HepG2 (cell line): ENCODE results near the gene SCG2. TPM values are rescaled to one million over a fixed set of nuclear protein-coding genes. Genes with fewer than 3 reads are reported as not detected.

Experiments
- ATAC-seq: fragments of 200-7000 bp; cut with Tn5 transposase; 3 replicates; pipeline ENCODE4 v1.9.1; 2020; ENCODE audit warnings: mild to moderate bottlenecking, moderate library complexity
- BruUV-seq: library from RNA; stranded (reverse); fragments of 400-500 nt; replicated peaks from 2 replicates; lab custom pipeline; 2021; lab: Mats Ljungman, UMichigan
- CTCF ChIA-PET: fragments of 300-600 bp; formaldehyde crosslinking; extraction: SDS; loops from one replicate; lab custom pipeline; 2021; ENCODE audit warnings: low total read pairs, inconsistent platforms, low intra/inter-chr PET ratio; lab: Yijun Ruan, JAX
- POLR2A ChIA-PET: fragments of 350-600 bp; sonication (Branson Sonifier 250); formaldehyde crosslinking; loops from one replicate; lab custom pipeline; 2020; ENCODE audit warnings: antibody characterized with exemption, inconsistent platforms; lab: Yijun Ruan, JAX
- DNase-seq: peaks from one replicate; pipeline ENCODE4 v3.0.0-alpha.2; 2015; ENCODE audit warnings: low spot score
- FAIRE-seq: peaks from 3 replicates; lab custom pipeline; 2011; peaks lifted over from hg19 to GRCh38; lab: Jason Lieb, UNC
- H2AFZ ChIP-seq: one replicate; pipeline ENCODE4 v1.6.1; 2011; ENCODE audit warnings: low read length, inconsistent platforms
- H3K27ac ChIP-seq: fragments of 300-600 bp; 3 replicates; pipeline ENCODE4 v1.8.0; 2011; ENCODE audit warnings: mixed run types, mild to moderate bottlenecking, mixed read lengths, low read length, inconsistent platforms; ENCODE audit not compliant: insufficient read depth; ENCODE audit errors: extremely low read length
- H3K27me3 ChIP-seq, 2 experiments: fragments of 200-600 bp in 1 of 2; 2 replicates in 1 of 2; 3 replicates in 1 of 2; pipeline versions ENCODE4 v1.6.0 to v1.8.0; 2011; ENCODE audit warnings: low read length in 2 of 2, mild to moderate bottlenecking in 2 of 2, moderate library complexity in 2 of 2, inconsistent platforms in 1 of 2; ENCODE audit not compliant: insufficient read depth in 2 of 2, control insufficient read depth in 1 of 2
- H3K36me3 ChIP-seq, 2 experiments: fragments of 200-600 bp in 1 of 2; replicated peaks in 1 of 2; 2 replicates in 1 of 2; 3 replicates in 1 of 2; pipeline versions ENCODE4 v1.5.1 to v1.8.0; 2011; ENCODE audit warnings: low read length in 2 of 2, inconsistent platforms in 1 of 2; ENCODE audit not compliant: insufficient read depth in 2 of 2, control insufficient read depth in 1 of 2
- H3K4me1 ChIP-seq: 2 replicates; pipeline ENCODE4 v1.5.1; 2012; ENCODE audit warnings: low read length, inconsistent platforms; ENCODE audit not compliant: insufficient read depth
- H3K4me2 ChIP-seq: 2 replicates; pipeline ENCODE4 v1.6.0; 2011; ENCODE audit warnings: low read depth, low read length, inconsistent platforms
- H3K4me3 ChIP-seq, 3 experiments: fragments of 200-600 bp in 1 of 3; sonication (generic), shearing (Covaris generic) in 1 of 3; replicated peaks in 1 of 3; 2 replicates each; pipeline ENCODE4 v1.5.1; 2011 to 2016; ENCODE audit warnings: low read length in 3 of 3, inconsistent platforms in 2 of 3, low read depth in 2 of 3, mild to moderate bottlenecking in 2 of 3, control low read depth in 1 of 3, mixed read lengths in 1 of 3; ENCODE audit not compliant: insufficient read depth in 1 of 3
- H3K79me2 ChIP-seq: one replicate; pipeline ENCODE4 v1.6.1; 2011; ENCODE audit warnings: low read length, inconsistent platforms; ENCODE audit not compliant: insufficient read depth
- H3K9ac ChIP-seq: 2 replicates; pipeline ENCODE4 v1.6.0; 2011; ENCODE audit warnings: mild to moderate bottlenecking, low read depth, low read length, inconsistent platforms; ENCODE audit not compliant: insufficient read depth
- H3K9me3 ChIP-seq: 2 replicates; pipeline ENCODE4 v1.5.1; 2012; ENCODE audit warnings: mild to moderate bottlenecking, low read length
- H4K20me1 ChIP-seq: 2 replicates; pipeline ENCODE4 v1.6.0; 2011; ENCODE audit warnings: inconsistent platforms, mild to moderate bottlenecking, low read length, moderate library complexity; ENCODE audit not compliant: insufficient read depth
- CC2D1A ChIP-seq: sonication (generic); formaldehyde crosslinking; IDR thresholded peaks from 2 replicates; pipeline ENCODE4 v1.8.1; 2023; ENCODE audit warnings: mild to moderate bottlenecking, missing genetic modification reagents
- CERS6 ChIP-seq: sonication (generic); formaldehyde crosslinking; IDR thresholded peaks from 2 replicates; pipeline ENCODE4 v1.5.0; 2020; ENCODE audit warnings: missing genetic modification reagents
- HMG20B ChIP-seq: conservative IDR thresholded peaks from 2 replicates; pipeline ENCODE4 v1.6.1; 2016; ENCODE audit warnings: missing genetic modification reagents, missing compliant biosample characterization
- U2AF1 ChIP-seq: fragments of 200-400 bp; formaldehyde crosslinking; optimal IDR thresholded peaks from 2 replicates; pipeline ENCODE3; 2017; ENCODE audit warnings: mild to moderate bottlenecking, low read depth, low read length
- ZNF720 ChIP-seq: sonication (generic); formaldehyde crosslinking; IDR thresholded peaks from 2 replicates; pipeline ENCODE4 v1.4.0; 2020; ENCODE audit warnings: missing genetic modification reagents
- ZNF737 ChIP-seq: sonication (generic); formaldehyde crosslinking; IDR thresholded peaks from 2 replicates; pipeline ENCODE4 v1.5.0; 2020; ENCODE audit warnings: missing genetic modification reagents, mild to moderate bottlenecking, borderline replicate concordance
- WGBS: methylation state at CpG from one replicate; pipeline ENCODE4 v1.1.6; 2017; ENCODE audit warnings: low lambda C conversion rate; 5-methylcytosine and 5-hydroxymethylcytosine counted together
- in situ Hi-C: cut with HindIII; loops from 2 replicates; pipeline ENCODE4 v1.10.0; 2017; ENCODE audit warnings: low pct_unique_long_range_greater_than_20kb; ENCODE audit not compliant: extremely low pct_ligation_motif_present
- intact Hi-C: fragments of 100-400 bp; cut with micrococcal nuclease; formaldehyde crosslinking; loops from one replicate; pipeline ENCODE4 v1.10.0; 2022; ENCODE audit not compliant: unreplicated experiment
- polyA plus RNA-seq, 8 experiments: library from polyadenylated mRNA; depleted of rRNA in 3 of 8; stranded (reverse) in 7 of 8; unstranded in 1 of 8; fragments of >200 nt; fragmentation: Illumina TruSeq in 4 of 8; extraction: Trizol in 4 of 8; gene quantifications; 2 replicates each; pipeline versions ENCODE4 v1.2.1 to v1.2.3, GENCODE V29; 2011 to 2016; ENCODE audit warnings: low read depth in 4 of 8, missing spikeins in 1 of 8, mixed read lengths in 1 of 8; ENCODE audit not compliant: insufficient read depth in 1 of 8
- total RNA-seq, 5 experiments: library from RNA; depleted of rRNA; stranded (reverse); fragments of >200 nt; fragmentation: Illumina TruSeq; extraction: Trizol; gene quantifications; 2 replicates each; pipeline ENCODE4 v1.2.3, GENCODE V29; 2016; ENCODE audit warnings: low read depth in 1 of 5
- TF ChIP-seq, protein P1 (sequence below): sonication (generic); formaldehyde crosslinking; IDR thresholded peaks from 2 replicates; pipeline ENCODE4 v1.9.0; 2021; ENCODE audit warnings: missing genetic modification reagents, mild to moderate bottlenecking, borderline replicate concordance
- TF ChIP-seq, protein P2 (sequence below): sonication (generic); formaldehyde crosslinking; IDR thresholded peaks from 2 replicates; pipeline ENCODE4 v1.5.0; 2020; ENCODE audit warnings: mild to moderate bottlenecking, missing genetic modification reagents, borderline replicate concordance

The SCG2 gene
- total and polyA plus RNA-seq, 2 of the 13 experiments (the other 11 are each of a cell fraction or from before 2014, with no cell fraction given), result not detected

DNA sequence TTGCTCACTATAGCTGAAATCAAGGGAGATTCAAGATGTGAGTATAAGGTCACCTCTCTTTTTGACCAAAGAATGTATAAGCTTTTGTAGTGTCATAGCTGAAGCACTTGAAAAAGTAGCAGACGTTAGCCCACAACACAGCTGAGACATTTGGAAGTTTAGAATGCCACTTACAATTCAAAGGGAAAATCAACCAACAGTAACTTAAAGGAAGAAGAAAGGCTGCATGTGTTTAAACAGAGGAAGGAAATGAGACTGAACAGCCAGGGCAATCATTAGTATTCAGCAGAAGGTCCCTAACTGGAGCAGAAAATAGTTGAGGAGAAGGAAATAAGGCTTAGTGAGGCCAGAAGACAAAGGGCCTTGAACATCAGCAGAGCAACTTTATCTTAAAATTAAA, 23.5 kb upstream of the SCG2 start:
- H3K4me1 ChIP-seq, result no peaks in the 10 kb centered on the region
- H3K4me3 ChIP-seq, result no peak overlapping the region
- 7% methylated on average over 1 of the region's 1 CpG for WGBS
- no TSS peak for BruUV-seq
- POLR2A ChIA-PET, result no interaction called here
- no peak overlapping the region for H3K4me2 ChIP-seq
- no peaks in the 10 kb centered on the region for H4K20me1 ChIP-seq
- no peak for FAIRE-seq
- intact Hi-C loops, result no loop called here
- DNase-seq, result no peak
- H3K36me3 ChIP-seq, result no peaks in the 10 kb centered on the region
- H3K9ac ChIP-seq, result no peak overlapping the region
- no peak overlapping the region for H3K27ac ChIP-seq
- no peaks in the 10 kb centered on the region for H3K79me2 ChIP-seq
- in situ Hi-C loops, result no loop called here
- no peaks in the 10 kb centered on the region for H3K27me3 ChIP-seq
- TF ChIP-seq HMG20B (CRISPR knock-in tag), result no peak
- TF ChIP-seq, protein P1, sequence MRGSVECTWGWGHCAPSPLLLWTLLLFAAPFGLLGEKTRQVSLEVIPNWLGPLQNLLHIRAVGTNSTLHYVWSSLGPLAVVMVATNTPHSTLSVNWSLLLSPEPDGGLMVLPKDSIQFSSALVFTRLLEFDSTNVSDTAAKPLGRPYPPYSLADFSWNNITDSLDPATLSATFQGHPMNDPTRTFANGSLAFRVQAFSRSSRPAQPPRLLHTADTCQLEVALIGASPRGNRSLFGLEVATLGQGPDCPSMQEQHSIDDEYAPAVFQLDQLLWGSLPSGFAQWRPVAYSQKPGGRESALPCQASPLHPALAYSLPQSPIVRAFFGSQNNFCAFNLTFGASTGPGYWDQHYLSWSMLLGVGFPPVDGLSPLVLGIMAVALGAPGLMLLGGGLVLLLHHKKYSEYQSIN (CRISPR knock-in tag), result no peak
- H2AFZ ChIP-seq, result no peak overlapping the region
- H3K9me3 ChIP-seq, result no peaks in the 10 kb centered on the region
- no peak for ATAC-seq
- CTCF ChIA-PET, result no interaction called here

- FAIRE-seq (no peak), ATAC-seq (no peak), DNase-seq (no peak)
- ChIA-PET CTCF (no interaction called here), POLR2A (no interaction called here)
- no peak overlapping the region for H3K27ac ChIP-seq
- BruUV-seq, result no TSS peak
- in situ Hi-C loops (no loop called here), intact Hi-C loops (no loop called here)
- H2AFZ ChIP-seq, result no peak overlapping the region
- H4K20me1 ChIP-seq, result no peaks in the 10 kb centered on the region
- H3K4me3 ChIP-seq, result no peak overlapping the region
- no peak overlapping the region for H3K4me2 ChIP-seq
- 28% methylated on average over 7 of the region's 7 CpGs for WGBS
- no peaks in the 10 kb centered on the region for H3K36me3 ChIP-seq
- no peaks in the 10 kb centered on the region for H3K9me3 ChIP-seq
- H3K27me3 ChIP-seq, result peaks cover 0 to 5% of the 10 kb centered on the region in 2 experiments; a peak in 1 of 5 replicates
- H3K4me1 ChIP-seq, result no peaks in the 10 kb centered on the region
- H3K9ac ChIP-seq, result no peak overlapping the region
- no peaks in the 10 kb centered on the region for H3K79me2 ChIP-seq
- TF ChIP-seq ZNF720 (CRISPR knock-in tag), result no peak
- TF ChIP-seq, protein P2, sequence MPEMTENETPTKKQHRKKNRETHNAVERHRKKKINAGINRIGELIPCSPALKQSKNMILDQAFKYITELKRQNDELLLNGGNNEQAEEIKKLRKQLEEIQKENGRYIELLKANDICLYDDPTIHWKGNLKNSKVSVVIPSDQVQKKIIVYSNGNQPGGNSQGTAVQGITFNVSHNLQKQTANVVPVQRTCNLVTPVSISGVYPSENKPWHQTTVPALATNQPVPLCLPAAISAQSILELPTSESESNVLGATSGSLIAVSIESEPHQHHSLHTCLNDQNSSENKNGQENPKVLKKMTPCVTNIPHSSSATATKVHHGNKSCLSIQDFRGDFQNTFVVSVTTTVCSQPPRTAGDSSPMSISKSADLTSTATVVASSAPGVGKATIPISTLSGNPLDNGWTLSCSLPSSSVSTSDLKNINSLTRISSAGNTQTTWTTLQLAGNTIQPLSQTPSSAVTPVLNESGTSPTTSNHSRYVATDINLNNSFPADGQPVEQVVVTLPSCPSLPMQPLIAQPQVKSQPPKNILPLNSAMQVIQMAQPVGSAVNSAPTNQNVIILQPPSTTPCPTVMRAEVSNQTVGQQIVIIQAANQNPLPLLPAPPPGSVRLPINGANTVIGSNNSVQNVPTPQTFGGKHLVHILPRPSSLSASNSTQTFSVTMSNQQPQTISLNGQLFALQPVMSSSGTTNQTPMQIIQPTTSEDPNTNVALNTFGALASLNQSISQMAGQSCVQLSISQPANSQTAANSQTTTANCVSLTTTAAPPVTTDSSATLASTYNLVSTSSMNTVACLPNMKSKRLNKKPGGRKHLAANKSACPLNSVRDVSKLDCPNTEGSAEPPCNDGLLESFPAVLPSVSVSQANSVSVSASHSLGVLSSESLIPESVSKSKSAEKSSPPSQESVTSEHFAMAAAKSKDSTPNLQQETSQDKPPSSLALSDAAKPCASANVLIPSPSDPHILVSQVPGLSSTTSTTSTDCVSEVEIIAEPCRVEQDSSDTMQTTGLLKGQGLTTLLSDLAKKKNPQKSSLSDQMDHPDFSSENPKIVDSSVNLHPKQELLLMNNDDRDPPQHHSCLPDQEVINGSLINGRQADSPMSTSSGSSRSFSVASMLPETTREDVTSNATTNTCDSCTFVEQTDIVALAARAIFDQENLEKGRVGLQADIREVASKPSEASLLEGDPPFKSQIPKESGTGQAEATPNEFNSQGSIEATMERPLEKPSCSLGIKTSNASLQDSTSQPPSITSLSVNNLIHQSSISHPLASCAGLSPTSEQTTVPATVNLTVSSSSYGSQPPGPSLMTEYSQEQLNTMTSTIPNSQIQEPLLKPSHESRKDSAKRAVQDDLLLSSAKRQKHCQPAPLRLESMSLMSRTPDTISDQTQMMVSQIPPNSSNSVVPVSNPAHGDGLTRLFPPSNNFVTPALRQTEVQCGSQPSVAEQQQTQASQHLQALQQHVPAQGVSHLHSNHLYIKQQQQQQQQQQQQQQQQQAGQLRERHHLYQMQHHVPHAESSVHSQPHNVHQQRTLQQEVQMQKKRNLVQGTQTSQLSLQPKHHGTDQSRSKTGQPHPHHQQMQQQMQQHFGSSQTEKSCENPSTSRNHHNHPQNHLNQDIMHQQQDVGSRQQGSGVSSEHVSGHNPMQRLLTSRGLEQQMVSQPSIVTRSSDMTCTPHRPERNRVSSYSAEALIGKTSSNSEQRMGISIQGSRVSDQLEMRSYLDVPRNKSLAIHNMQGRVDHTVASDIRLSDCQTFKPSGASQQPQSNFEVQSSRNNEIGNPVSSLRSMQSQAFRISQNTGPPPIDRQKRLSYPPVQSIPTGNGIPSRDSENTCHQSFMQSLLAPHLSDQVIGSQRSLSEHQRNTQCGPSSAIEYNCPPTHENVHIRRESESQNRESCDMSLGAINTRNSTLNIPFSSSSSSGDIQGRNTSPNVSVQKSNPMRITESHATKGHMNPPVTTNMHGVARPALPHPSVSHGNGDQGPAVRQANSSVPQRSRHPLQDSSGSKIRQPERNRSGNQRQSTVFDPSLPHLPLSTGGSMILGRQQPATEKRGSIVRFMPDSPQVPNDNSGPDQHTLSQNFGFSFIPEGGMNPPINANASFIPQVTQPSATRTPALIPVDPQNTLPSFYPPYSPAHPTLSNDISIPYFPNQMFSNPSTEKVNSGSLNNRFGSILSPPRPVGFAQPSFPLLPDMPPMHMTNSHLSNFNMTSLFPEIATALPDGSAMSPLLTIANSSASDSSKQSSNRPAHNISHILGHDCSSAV (CRISPR knock-in tag), result no peak
- no peak for TF ChIP-seq U2AF1
- TF ChIP-seq ZNF737 (CRISPR knock-in tag), result no peak
- TF ChIP-seq CERS6 (CRISPR knock-in tag), result no peak
- TF ChIP-seq CC2D1A, result no peak
Measured at GRCh38 chr2:223621901-223622300, 19.7 kb upstream of the SCG2 start.
